WTC11 (cell line): ENCODE measurements around the gene MYO5B. TPM values are rescaled to one million over a fixed set of nuclear protein-coding genes. Genes with fewer than 3 reads are reported as not detected.

ENCODE experiments used
- ATAC-seq: fragments of 200-7000 bp; cut with Tn5 transposase; 2 replicates; pipeline ENCODE4 v1.10.0; 2021; ENCODE audit warnings: mild to moderate bottlenecking, moderate library complexity
- CTCF ChIA-PET: fragments of 300-600 bp; sonication (Branson Sonifier 250); formaldehyde crosslinking; loops from one replicate; lab custom pipeline; 2021; ENCODE audit warnings: antibody characterized with exemption; lab: Charles Lee
- POLR2A ChIA-PET: fragments of 350-600 bp; sonication (Branson Sonifier 250); formaldehyde crosslinking; loops from one replicate; lab custom pipeline; 2021; ENCODE audit warnings: antibody characterized with exemption; lab: Charles Lee
- DNase-seq: peaks from one replicate; pipeline ENCODE4 v3.0.0; 2021; ENCODE audit warnings: low spot score
- H3K27ac Mint-ChIP-seq: 2 replicates; pipeline ENCODE4 v1.8.0; 2021; ENCODE audit warnings: mixed read lengths
- H3K27me3 Mint-ChIP-seq: 2 replicates; pipeline ENCODE4 v1.8.0; 2021; ENCODE audit warnings: low read depth, mild to moderate bottlenecking, moderate library complexity, mixed read lengths
- H3K36me3 Mint-ChIP-seq: 2 replicates; pipeline ENCODE4 v1.8.0; 2021; ENCODE audit warnings: mixed read lengths
- H3K4me1 Mint-ChIP-seq: 2 replicates; pipeline ENCODE4 v1.8.0; 2022; ENCODE audit warnings: mixed read lengths
- H3K4me3 Mint-ChIP-seq: 2 replicates; pipeline ENCODE4 v1.8.0; 2021; ENCODE audit warnings: mild to moderate bottlenecking, moderate library complexity, mixed read lengths
- H3K9me3 Mint-ChIP-seq: 2 replicates; pipeline ENCODE4 v1.8.0; 2021; ENCODE audit warnings: mixed read lengths
- ATF2 ChIP-seq: sonication (generic); formaldehyde crosslinking; IDR thresholded peaks from 2 replicates; pipeline ENCODE4 v1.8.1; 2022; ENCODE audit warnings: low read depth, missing genetic modification reagents, borderline replicate concordance
- ETV6 ChIP-seq: sonication (generic); formaldehyde crosslinking; IDR thresholded peaks from 2 replicates; pipeline ENCODE4 v1.8.1; 2022; ENCODE audit warnings: mild to moderate bottlenecking, missing genetic modification reagents
- FOXP1 ChIP-seq: sonication (generic); formaldehyde crosslinking; IDR thresholded peaks from 2 replicates; pipeline ENCODE4 v1.8.0; 2022; ENCODE audit warnings: missing genetic modification reagents, mild to moderate bottlenecking, moderate library complexity, borderline replicate concordance
- HMGA2 ChIP-seq: fragments of 250-450 bp; sonication (Bioruptor Pico); IDR thresholded peaks from 2 replicates; pipeline ENCODE4 v1.4.0; 2021; ENCODE audit warnings: mild to moderate bottlenecking, moderate library complexity
- HMGXB4 ChIP-seq: sonication (generic); formaldehyde crosslinking; IDR thresholded peaks from 2 replicates; pipeline ENCODE4 v1.8.1; 2023; ENCODE audit warnings: mild to moderate bottlenecking, moderate library complexity, missing genetic modification reagents
- IRF2 ChIP-seq: sonication (generic); formaldehyde crosslinking; IDR thresholded peaks from 2 replicates; pipeline ENCODE4 v1.8.0; 2022; ENCODE audit warnings: low read depth, missing genetic modification reagents, borderline replicate concordance
- PRRX2 ChIP-seq: fragments of 250-450 bp; sonication (Bioruptor Pico); IDR thresholded peaks from 2 replicates; pipeline ENCODE4 v1.8.0; 2021; ENCODE audit warnings: mild to moderate bottlenecking
- TEAD4 ChIP-seq: sonication (generic); formaldehyde crosslinking; IDR thresholded peaks from 2 replicates; pipeline ENCODE4 v1.8.0; 2022; ENCODE audit warnings: mild to moderate bottlenecking, missing genetic modification reagents
- USF1 ChIP-seq: sonication (generic); formaldehyde crosslinking; IDR thresholded peaks from 2 replicates; pipeline ENCODE4 v1.8.0; 2022; ENCODE audit warnings: mild to moderate bottlenecking, missing genetic modification reagents
- ZNF138 ChIP-seq: sonication (generic); formaldehyde crosslinking; conservative IDR thresholded peaks from 2 replicates; pipeline ENCODE4 v1.8.1; 2022; ENCODE audit warnings: mild to moderate bottlenecking, moderate library complexity, missing genetic modification reagents
- ZNF232 ChIP-seq: sonication (generic); formaldehyde crosslinking; IDR thresholded peaks from 2 replicates; pipeline ENCODE4 v1.8.0; 2022; ENCODE audit warnings: mild to moderate bottlenecking, missing genetic modification reagents
- total RNA-seq: library from RNA; stranded (reverse); gene quantifications from 3 replicates; pipeline ENCODE4 v1.2.3, GENCODE V29; 2021
- TF ChIP-seq, protein P1 (sequence below): sonication (generic); formaldehyde crosslinking; IDR thresholded peaks from 2 replicates; pipeline ENCODE4 v1.8.0; 2023; ENCODE audit warnings: mild to moderate bottlenecking, missing genetic modification reagents
- TF ChIP-seq, protein P2 (sequence below): sonication (generic); formaldehyde crosslinking; conservative IDR thresholded peaks from 2 replicates; pipeline ENCODE4 v1.8.1; 2023; ENCODE audit warnings: mild to moderate bottlenecking, low read depth, missing genetic modification reagents, moderate library complexity
- TF ChIP-seq, protein P3 (sequence below): sonication (generic); formaldehyde crosslinking; IDR thresholded peaks from 2 replicates; pipeline ENCODE4 v1.8.0; 2022; ENCODE audit warnings: mild to moderate bottlenecking, missing genetic modification reagents

Gene MYO5B
- total RNA-seq, 1 experiment from 2014 or later: 8.7 TPM

- Mint-ChIP-seq H3K36me3 (no peaks in the 10 kb centered on the region), H3K27ac (no peak overlapping the region), H3K4me3 (no peak overlapping the region), H3K9me3 (peaks cover 5% of the 10 kb centered on the region; the same call in 1 of the 2 replicates), H3K4me1 (no peaks in the 10 kb centered on the region), H3K27me3 (no peaks in the 10 kb centered on the region)
- DNase-seq (no peak), ATAC-seq (no peak)
- ChIA-PET POLR2A (no interaction called here), CTCF (no interaction called here)
- TF ChIP-seq HMGXB4 (CRISPR knock-in tag) (no peak), FOXP1 (no peak), ZNF232 (CRISPR knock-in tag) (no peak), ZNF138 (CRISPR knock-in tag) (no peak), ATF2 (CRISPR knock-in tag) (no peak), PRRX2 (CRISPR knock-in tag) (no peak)
- TF ChIP-seq, protein P1, sequence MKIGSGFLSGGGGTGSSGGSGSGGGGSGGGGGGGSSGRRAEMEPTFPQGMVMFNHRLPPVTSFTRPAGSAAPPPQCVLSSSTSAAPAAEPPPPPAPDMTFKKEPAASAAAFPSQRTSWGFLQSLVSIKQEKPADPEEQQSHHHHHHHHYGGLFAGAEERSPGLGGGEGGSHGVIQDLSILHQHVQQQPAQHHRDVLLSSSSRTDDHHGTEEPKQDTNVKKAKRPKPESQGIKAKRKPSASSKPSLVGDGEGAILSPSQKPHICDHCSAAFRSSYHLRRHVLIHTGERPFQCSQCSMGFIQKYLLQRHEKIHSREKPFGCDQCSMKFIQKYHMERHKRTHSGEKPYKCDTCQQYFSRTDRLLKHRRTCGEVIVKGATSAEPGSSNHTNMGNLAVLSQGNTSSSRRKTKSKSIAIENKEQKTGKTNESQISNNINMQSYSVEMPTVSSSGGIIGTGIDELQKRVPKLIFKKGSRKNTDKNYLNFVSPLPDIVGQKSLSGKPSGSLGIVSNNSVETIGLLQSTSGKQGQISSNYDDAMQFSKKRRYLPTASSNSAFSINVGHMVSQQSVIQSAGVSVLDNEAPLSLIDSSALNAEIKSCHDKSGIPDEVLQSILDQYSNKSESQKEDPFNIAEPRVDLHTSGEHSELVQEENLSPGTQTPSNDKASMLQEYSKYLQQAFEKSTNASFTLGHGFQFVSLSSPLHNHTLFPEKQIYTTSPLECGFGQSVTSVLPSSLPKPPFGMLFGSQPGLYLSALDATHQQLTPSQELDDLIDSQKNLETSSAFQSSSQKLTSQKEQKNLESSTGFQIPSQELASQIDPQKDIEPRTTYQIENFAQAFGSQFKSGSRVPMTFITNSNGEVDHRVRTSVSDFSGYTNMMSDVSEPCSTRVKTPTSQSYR (CRISPR knock-in tag): no peak
Observed at GRCh38 chr18:49835405-49835804, 359.5 kb downstream of the MYO5B start.

DNA sequence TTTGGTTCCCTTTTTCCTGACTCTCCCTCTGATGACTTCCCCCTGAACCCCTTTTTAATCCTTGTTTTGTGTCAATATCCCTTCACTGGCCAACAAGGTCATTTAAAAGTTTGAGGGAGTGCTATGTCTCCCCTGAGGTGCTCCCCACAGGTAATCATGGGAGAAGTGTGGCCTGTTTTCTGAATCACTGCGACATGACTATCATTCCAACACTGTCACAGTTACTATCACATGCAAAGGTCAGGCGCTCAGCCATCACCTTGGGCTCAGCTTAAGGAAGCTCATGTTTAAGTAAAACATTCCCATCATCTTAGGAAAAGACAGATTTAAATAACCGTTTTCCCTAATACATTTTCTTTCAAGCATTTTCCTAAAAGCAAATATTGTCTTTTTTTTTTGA lies 360.7 kb downstream of the MYO5B start:
- TF ChIP-seq, protein P2, sequence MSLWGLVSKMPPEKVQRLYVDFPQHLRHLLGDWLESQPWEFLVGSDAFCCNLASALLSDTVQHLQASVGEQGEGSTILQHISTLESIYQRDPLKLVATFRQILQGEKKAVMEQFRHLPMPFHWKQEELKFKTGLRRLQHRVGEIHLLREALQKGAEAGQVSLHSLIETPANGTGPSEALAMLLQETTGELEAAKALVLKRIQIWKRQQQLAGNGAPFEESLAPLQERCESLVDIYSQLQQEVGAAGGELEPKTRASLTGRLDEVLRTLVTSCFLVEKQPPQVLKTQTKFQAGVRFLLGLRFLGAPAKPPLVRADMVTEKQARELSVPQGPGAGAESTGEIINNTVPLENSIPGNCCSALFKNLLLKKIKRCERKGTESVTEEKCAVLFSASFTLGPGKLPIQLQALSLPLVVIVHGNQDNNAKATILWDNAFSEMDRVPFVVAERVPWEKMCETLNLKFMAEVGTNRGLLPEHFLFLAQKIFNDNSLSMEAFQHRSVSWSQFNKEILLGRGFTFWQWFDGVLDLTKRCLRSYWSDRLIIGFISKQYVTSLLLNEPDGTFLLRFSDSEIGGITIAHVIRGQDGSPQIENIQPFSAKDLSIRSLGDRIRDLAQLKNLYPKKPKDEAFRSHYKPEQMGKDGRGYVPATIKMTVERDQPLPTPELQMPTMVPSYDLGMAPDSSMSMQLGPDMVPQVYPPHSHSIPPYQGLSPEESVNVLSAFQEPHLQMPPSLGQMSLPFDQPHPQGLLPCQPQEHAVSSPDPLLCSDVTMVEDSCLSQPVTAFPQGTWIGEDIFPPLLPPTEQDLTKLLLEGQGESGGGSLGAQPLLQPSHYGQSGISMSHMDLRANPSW (CRISPR knock-in tag): no peak
- TF ChIP-seq USF1 (CRISPR knock-in tag) (no peak), HMGA2 (CRISPR knock-in tag) (no peak), TEAD4 (CRISPR knock-in tag) (no peak)
- Mint-ChIP-seq H3K9me3 (peaks cover 14% of the 10 kb centered on the region), H3K4me3 (no peak overlapping the region), H3K4me1 (no peaks in the 10 kb centered on the region), H3K27me3 (no peaks in the 10 kb centered on the region), H3K36me3 (0 out of 2 replicates have a peak, but pooled peaks cover 5% of the 10 kb centered on the region), H3K27ac (no peak overlapping the region)
- ChIA-PET POLR2A (no interaction called here), CTCF (interaction anchor here (0.7 kb wide), 1 partner anchor 102 kb away, joined by 3 read pairs; no protein-coding TSS in a partner anchor)
- no peak for ATAC-seq
- DNase-seq: no peak

DNA sequence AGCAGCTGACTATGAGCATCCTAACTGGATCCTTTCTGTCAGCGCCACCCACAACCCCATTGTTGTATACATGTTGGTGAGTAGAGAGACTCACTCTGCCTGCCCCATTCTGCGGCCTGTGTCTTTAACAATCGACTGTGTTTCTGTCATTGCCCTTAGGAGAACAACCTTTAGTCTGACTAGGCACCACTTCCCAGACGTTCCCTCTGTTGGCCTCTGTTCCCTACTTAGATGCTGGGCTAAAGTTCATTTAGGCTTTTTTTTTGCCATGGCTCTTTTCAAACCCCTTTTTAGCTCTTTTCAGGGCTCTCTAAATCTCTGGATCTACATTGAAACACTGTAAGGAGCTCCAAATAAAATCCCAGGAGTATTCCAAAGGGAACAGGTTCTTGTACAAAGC lies 361.1 kb downstream of the MYO5B start:
- Mint-ChIP-seq H3K9me3 (peaks cover 18% of the 10 kb centered on the region), H3K4me3 (no peak overlapping the region), H3K36me3 (peaks cover 5% of the 10 kb centered on the region; the same call in 1 of the 2 replicates), H3K4me1 (no peaks in the 10 kb centered on the region)
- POLR2A ChIA-PET: no interaction called here
- DNase-seq (no peak), ATAC-seq (no peak)
- CTCF ChIA-PET: no interaction called here
- no peak for TF ChIP-seq TEAD4 (CRISPR knock-in tag)
- TF ChIP-seq HMGA2 (CRISPR knock-in tag): no peak
- TF ChIP-seq PRRX2 (CRISPR knock-in tag): no peak
- TF ChIP-seq, protein P3, sequence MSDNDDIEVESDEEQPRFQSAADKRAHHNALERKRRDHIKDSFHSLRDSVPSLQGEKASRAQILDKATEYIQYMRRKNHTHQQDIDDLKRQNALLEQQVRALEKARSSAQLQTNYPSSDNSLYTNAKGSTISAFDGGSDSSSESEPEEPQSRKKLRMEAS: no peak
- TF ChIP-seq IRF2 (CRISPR knock-in tag): no peak
- TF ChIP-seq ETV6: no peak
- TF ChIP-seq, all 79 proteins: peak for 0
- no peak overlapping the region for H3K27ac Mint-ChIP-seq
- no peaks in the 10 kb centered on the region for H3K27me3 Mint-ChIP-seq
